ENCODE results near the gene ACTA2. TPM values are rescaled to one million over a fixed set of nuclear protein-coding genes. Genes with fewer than 3 reads are reported as not detected.

ACTA2 gene
- polyA plus RNA-seq, 1 of the 3 experiments (the other 2 are of a cell fraction): 130 TPM

DNA sequence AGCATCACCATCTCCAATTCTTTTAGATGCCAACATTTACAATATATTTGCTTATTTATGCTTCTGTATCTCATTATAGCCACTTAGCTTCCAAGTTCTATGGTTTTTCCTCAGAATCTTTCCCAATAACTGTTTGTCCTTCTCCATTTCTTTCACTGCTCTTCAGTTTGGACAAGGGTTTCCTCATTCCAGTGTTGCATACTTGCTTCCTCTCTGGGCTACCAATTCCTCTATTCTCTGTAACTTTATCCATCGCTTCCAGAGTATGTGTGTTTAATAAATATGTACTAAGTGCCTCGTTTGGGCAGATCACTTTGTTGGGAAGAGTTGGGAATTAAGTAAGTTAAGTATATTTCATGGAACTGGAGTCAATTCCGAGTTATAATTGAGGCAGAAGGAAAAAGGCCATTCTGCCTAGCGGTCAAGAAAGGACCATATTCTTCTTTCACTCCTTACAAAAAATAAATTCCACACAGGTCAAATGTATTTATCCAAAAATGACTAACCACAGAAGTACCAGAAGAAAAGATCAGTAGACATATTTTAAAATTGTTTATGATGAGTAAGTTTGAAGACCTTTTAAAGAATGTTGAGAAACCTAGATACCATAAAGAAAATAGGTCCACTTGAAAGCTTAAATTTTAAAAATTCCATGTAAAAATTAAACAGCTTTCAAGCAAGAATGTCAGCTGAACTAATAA, 61.7 kb downstream of the ACTA2 start (continued):
- TF ChIP-seq, protein P1, sequence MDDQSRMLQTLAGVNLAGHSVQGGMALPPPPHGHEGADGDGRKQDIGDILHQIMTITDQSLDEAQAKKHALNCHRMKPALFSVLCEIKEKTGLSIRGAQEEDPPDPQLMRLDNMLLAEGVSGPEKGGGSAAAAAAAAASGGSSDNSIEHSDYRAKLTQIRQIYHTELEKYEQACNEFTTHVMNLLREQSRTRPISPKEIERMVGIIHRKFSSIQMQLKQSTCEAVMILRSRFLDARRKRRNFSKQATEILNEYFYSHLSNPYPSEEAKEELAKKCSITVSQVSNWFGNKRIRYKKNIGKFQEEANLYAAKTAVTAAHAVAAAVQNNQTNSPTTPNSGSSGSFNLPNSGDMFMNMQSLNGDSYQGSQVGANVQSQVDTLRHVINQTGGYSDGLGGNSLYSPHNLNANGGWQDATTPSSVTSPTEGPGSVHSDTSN (IDR thresholded peaks at IDR 0.05): peak; percentile 17; the same call in 1 of the 2 replicates
- TF ChIP-seq, protein P2, sequence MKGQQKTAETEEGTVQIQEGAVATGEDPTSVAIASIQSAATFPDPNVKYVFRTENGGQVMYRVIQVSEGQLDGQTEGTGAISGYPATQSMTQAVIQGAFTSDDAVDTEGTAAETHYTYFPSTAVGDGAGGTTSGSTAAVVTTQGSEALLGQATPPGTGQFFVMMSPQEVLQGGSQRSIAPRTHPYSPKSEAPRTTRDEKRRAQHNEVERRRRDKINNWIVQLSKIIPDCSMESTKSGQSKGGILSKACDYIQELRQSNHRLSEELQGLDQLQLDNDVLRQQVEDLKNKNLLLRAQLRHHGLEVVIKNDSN (IDR thresholded peaks at IDR 0.05; ENCODE audit: borderline replicate concordance, low read depth): no peak
- TF ChIP-seq RFX5 (IDR thresholded peaks at IDR 0.05; ENCODE audit: low read length): no peak

DNA sequence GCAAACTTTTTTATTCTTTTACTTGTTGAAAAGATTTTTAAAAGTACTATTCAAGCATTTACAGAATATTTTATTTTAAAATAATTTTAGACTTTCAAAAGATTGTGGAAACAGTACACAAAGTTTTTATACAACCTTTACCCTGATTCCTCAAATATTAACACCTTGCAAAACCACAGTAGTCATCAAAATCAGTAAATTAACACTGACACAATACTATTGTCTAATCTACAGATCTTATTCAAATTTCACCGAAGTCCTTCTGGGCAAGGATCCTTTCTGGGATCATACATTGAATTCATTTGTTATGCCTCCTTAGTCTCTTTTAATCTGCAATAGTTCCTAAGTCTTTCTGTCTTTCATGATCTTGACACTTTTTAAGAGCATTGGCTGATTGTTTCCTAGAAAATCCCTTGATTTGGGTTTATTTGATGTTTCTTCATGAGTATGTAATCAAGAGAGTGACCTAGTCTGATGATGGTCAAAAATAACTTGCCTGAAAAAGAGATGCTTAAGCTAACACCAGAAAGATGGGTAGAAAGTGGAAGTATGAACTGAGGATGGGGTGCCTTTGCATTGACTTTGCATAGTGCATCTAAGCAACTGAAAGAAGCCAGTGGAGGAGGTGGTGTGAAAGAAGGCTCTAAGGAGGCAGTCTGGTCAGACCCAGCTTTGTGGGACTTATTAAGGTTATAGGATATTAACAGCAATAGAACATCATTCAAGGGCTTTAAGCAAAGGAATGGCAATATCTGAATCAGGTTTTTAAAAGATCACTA, 62.8 kb downstream of the ACTA2 start:
- peaks cover 41% of the 10 kb centered on the region for H3F3A ChIP-seq (replicated peaks; ENCODE audit: insufficient read depth)
- H3K9ac ChIP-seq: no peak overlapping the region
- no peaks in the 10 kb centered on the region for H3K9me2 ChIP-seq
- peak overlapping the region; percentile 13; the same call in 1 of the 2 replicates for H3K4me2 ChIP-seq
- peaks cover 80% of the 10 kb centered on the region for H3K79me2 ChIP-seq (ENCODE audit: insufficient read depth)
- H3K27me3 ChIP-seq (ENCODE audit: insufficient read depth): no peaks in the 10 kb centered on the region
- H3K4me3 ChIP-seq (ENCODE audit: low read depth in 2 of 2, low read length in 1 of 2): no peak overlapping the region
- no peaks in the 10 kb centered on the region for H4K20me1 ChIP-seq (ENCODE audit: insufficient read depth)
- DNase-seq: no peak
- no peak overlapping the region for H2AFZ ChIP-seq (ENCODE audit: low read depth)
- 86% methylated on average over 1 of the region's 1 CpG for WGBS (ENCODE audit: low lambda C conversion rate)
- CTCF ChIA-PET: interaction anchor here (1.4 kb wide), 1 partner anchor 43 kb away, joined by 3 read pairs; no protein-coding TSS in a partner anchor
- TF ChIP-seq TCF12 (IDR thresholded peaks at IDR 0.05) (no peak), GABPA (IDR thresholded peaks at IDR 0.05; ENCODE audit: low read depth) (no peak), RCOR1 (IDR thresholded peaks at IDR 0.05; ENCODE audit: low read length) (no peak), RXRA (IDR thresholded peaks at IDR 0.05; ENCODE audit: borderline replicate concordance, low read depth) (no peak), MXI1 (IDR thresholded peaks at IDR 0.05; ENCODE audit: low read depth, low read length) (no peak), GATA2 (CRISPR knock-in tag; IDR thresholded peaks at IDR 0.05) (no peak), EZH2phosphoT487 (IDR thresholded peaks at IDR 0.05; ENCODE audit: borderline replicate concordance, low read depth) (no peak), YY1 (IDR thresholded peaks at IDR 0.05; ENCODE audit: low read depth) (no peak), JUND (IDR thresholded peaks at IDR 0.05) (no peak)
- TF ChIP-seq, protein P3, sequence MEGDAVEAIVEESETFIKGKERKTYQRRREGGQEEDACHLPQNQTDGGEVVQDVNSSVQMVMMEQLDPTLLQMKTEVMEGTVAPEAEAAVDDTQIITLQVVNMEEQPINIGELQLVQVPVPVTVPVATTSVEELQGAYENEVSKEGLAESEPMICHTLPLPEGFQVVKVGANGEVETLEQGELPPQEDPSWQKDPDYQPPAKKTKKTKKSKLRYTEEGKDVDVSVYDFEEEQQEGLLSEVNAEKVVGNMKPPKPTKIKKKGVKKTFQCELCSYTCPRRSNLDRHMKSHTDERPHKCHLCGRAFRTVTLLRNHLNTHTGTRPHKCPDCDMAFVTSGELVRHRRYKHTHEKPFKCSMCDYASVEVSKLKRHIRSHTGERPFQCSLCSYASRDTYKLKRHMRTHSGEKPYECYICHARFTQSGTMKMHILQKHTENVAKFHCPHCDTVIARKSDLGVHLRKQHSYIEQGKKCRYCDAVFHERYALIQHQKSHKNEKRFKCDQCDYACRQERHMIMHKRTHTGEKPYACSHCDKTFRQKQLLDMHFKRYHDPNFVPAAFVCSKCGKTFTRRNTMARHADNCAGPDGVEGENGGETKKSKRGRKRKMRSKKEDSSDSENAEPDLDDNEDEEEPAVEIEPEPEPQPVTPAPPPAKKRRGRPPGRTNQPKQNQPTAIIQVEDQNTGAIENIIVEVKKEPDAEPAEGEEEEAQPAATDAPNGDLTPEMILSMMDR (IDR thresholded peaks at IDR 0.05): no peak
- H3K27ac ChIP-seq (ENCODE audit: low read depth in 2 of 2, low read length in 1 of 2): peak overlapping the region in 1 of 2 experiments; percentile 77; a peak in 1 of 4 replicates
- H3K4me1 ChIP-seq (ENCODE audit: control insufficient read depth in 1 of 2, insufficient read depth in 2 of 2, low read depth in 1 of 2, low read length in 1 of 2): peaks cover 9 to 93% of the 10 kb centered on the region in 2 experiments
- POLR2A ChIA-PET: no interaction called here
- H3K9me3 ChIP-seq: no peaks in the 10 kb centered on the region
- peaks cover 0 to 4% of the 10 kb centered on the region in 2 experiments for H3K36me3 ChIP-seq (replicated peaks in 1 of 2; ENCODE audit: control insufficient read depth in 1 of 2, insufficient read depth in 2 of 2, low read length in 1 of 2)

Measured in SK-N-SH (cell line).